AG04450 (cell line): ENCODE data around the gene RPL10A. TPM values are rescaled to one million over a fixed set of nuclear protein-coding genes. Genes with fewer than 3 reads are reported as not detected.

ENCODE experiments used
- CTCF ChIA-PET: fragments of 300-600, 350-600 bp; formaldehyde crosslinking; extraction: SDS; loops from one replicate; lab custom pipeline; 2022; ENCODE audit warnings: antibody characterized with exemption, inconsistent platforms; lab: Charles Lee
- POLR2A ChIA-PET: fragments of 350-600 bp; formaldehyde crosslinking; extraction: SDS; loops from one replicate; lab custom pipeline; 2021; ENCODE audit warnings: antibody characterized with exemption, inconsistent platforms; lab: Yijun Ruan, JAX
- DNase-seq: peaks from one replicate; pipeline ENCODE4 v3.0.0-alpha.2; 2011; ENCODE audit warnings: low read depth, low spot score
- H3K27ac ChIP-seq: one replicate; pipeline ENCODE4 v1.5.1; 2012; ENCODE audit warnings: low read depth, low read length, control low read depth
- H3K27me3 ChIP-seq: one replicate; pipeline ENCODE4 v1.6.0; 2012; ENCODE audit warnings: low read length; ENCODE audit not compliant: control insufficient read depth, insufficient read depth
- H3K4me3 ChIP-seq: 2 replicates; pipeline ENCODE4 v1.5.1; 2011; ENCODE audit warnings: mild to moderate bottlenecking, low read depth, low read length, control low read depth
- H3K9me3 ChIP-seq: 2 replicates; pipeline ENCODE4 v1.5.1; 2012; ENCODE audit warnings: low read length; ENCODE audit not compliant: control insufficient read depth, insufficient read depth
- polyA plus RNA-seq: library from polyadenylated mRNA; depleted of rRNA; stranded (reverse); fragments of >200 nt; gene quantifications from 2 replicates; pipeline ENCODE4 v1.2.3, GENCODE V29; 2011
- TF ChIP-seq, protein P1 (sequence below): IDR thresholded peaks from 2 replicates; pipeline ENCODE4 v1.5.1; 2011; ENCODE audit warnings: low read depth, low read length, control low read depth, inconsistent platforms

RPL10A gene
- polyA plus RNA-seq, 1 experiment = 2,636 TPM

- no peak overlapping the region for H3K4me3 ChIP-seq
- ChIA-PET CTCF (interaction anchor here (1.4 kb wide), 1 partner anchor 23 kb away, joined by 3 read pairs; no protein-coding TSS in a partner anchor), POLR2A (interaction anchor here (1.0 to 2.6 kb wide), 2 partner anchors 11 to 35 kb away, joined by 4 to 11 read pairs; no protein-coding TSS in a partner anchor)
- H3K9me3 ChIP-seq = peaks cover 8% of the 10 kb centered on the region
- peak overlapping the region; percentile 96 for H3K27ac ChIP-seq
- no peaks in the 10 kb centered on the region for H3K27me3 ChIP-seq
- DNase-seq = no peak
- TF ChIP-seq, protein P1, sequence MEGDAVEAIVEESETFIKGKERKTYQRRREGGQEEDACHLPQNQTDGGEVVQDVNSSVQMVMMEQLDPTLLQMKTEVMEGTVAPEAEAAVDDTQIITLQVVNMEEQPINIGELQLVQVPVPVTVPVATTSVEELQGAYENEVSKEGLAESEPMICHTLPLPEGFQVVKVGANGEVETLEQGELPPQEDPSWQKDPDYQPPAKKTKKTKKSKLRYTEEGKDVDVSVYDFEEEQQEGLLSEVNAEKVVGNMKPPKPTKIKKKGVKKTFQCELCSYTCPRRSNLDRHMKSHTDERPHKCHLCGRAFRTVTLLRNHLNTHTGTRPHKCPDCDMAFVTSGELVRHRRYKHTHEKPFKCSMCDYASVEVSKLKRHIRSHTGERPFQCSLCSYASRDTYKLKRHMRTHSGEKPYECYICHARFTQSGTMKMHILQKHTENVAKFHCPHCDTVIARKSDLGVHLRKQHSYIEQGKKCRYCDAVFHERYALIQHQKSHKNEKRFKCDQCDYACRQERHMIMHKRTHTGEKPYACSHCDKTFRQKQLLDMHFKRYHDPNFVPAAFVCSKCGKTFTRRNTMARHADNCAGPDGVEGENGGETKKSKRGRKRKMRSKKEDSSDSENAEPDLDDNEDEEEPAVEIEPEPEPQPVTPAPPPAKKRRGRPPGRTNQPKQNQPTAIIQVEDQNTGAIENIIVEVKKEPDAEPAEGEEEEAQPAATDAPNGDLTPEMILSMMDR = no peak
Observed at GRCh38 chr6:35426074-35426473, 42.1 kb upstream of the RPL10A start.

GRCh38 chr6:35427435-35427834, 40.8 kb upstream of the RPL10A start:
- TF ChIP-seq, protein P1 = no peak
- CTCF ChIA-PET = interaction anchor here (1.4 to 2.5 kb wide), 3 partner anchors 8 to 22 kb away, joined by 3 to 13 read pairs (median 11); no protein-coding TSS in a partner anchor
- peaks cover 8% of the 10 kb centered on the region for H3K9me3 ChIP-seq
- no peaks in the 10 kb centered on the region for H3K27me3 ChIP-seq
- H3K4me3 ChIP-seq = 0 out of 2 replicates have a peak overlapping the region, but pooled peaks have one; percentile 4
- no peak for DNase-seq
- peak overlapping the region; percentile 96 for H3K27ac ChIP-seq
- POLR2A ChIA-PET = interaction anchor here (1.0 to 2.6 kb wide), 8 partner anchors 8 to 57 kb away, joined by 4 to 17 read pairs (median 6); partner anchors contain the start of gene FANCE

DNA sequence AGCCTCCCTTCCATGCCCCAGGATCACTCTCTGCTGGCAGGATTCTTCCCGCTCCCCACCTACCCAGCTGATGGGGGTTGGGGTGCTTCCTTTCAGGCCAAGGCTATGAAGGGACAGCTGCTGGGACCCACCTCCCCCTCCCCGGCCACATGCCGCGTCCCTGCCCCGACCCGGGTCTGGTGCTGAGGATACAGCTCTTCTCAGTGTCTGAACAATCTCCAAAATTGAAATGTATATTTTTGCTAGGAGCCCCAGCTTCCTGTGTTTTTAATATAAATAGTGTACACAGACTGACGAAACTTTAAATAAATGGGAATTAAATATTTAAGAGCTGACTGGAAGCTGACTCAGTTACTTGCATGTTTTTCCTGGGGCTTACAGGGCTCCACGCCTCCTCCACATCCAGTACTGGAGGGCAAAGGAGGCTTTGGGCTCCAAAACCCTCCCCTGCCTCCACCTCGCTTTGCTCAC, 40.3 kb upstream of the RPL10A start:
- TF ChIP-seq, protein P1 = no peak
- Histone ChIP-seq H3K27me3 (no peaks in the 10 kb centered on the region), H3K27ac (peak overlapping the region; percentile 96), H3K4me3 (peak overlapping the region; percentile 29; the same call in 1 of the 2 replicates), H3K9me3 (peaks cover 8% of the 10 kb centered on the region)
- DNase-seq = peak; percentile 81
- POLR2A ChIA-PET = interaction anchor here (0.7 to 2.6 kb wide), 10 partner anchors 8 to 58 kb away, joined by 3 to 17 read pairs (median 6); partner anchors contain the start of gene FANCE
- CTCF ChIA-PET = interaction anchor here (1.1 to 2.5 kb wide), 3 partner anchors 8 to 40 kb away, joined by 3 to 13 read pairs (median 11); partner anchors contain the start of gene RPL10A

DNA sequence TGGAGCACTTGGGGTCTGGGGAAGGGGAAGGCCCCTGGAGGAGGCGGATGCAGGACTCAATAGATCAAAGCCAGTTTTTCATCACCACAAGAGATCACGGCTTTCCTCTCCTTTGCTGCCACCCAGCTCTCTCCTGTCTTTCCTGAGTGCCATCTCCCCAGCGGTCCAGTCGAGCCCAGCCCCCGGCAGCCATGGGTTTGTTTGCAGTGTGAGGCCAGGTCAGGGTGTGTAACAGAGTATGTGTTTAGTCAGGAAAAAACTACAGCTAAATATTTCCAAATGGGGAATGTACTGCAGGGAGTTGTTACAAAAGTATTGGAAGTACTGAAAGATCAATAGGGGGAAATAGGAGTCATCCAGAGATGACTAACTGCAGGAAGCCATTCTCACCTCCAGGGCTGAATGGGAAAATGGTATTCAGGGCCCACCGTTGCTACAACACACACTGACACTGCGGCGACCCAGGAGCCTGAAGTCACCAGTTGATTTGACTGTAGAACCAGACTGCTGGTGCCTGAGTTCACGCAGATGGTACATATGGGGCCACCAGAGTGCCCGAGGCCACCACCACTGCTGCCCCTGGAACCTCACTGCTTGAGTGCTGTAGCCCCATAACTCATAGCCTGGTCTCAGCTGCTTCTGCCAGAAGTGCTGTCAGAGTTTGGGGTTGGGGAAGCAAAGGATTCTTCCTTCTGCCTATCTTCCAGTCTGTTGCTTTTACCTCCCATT, 39.6 kb upstream of the RPL10A start:
- TF ChIP-seq, protein P1 = no peak
- POLR2A ChIA-PET = interaction anchor here (0.7 to 2.6 kb wide), 10 partner anchors 8 to 58 kb away, joined by 3 to 17 read pairs (median 6); partner anchors contain the start of gene FANCE
- no peaks in the 10 kb centered on the region for H3K27me3 ChIP-seq

More for the DNA sequence above, 39.6 kb upstream of the RPL10A start:
- peak overlapping the region; percentile 95 for H3K27ac ChIP-seq
- H3K9me3 ChIP-seq = peaks cover 8% of the 10 kb centered on the region
- CTCF ChIA-PET = interaction anchor here (1.1 to 2.5 kb wide), 3 partner anchors 9 to 40 kb away, joined by 3 to 13 read pairs (median 11); partner anchors contain the start of gene RPL10A
- DNase-seq = no peak
- peak overlapping the region; percentile 29 for H3K4me3 ChIP-seq
